Activated CD4-positive, CD25-positive, alpha-beta regulatory T cell treated with anti-CD3 and anti-CD28 coated beads, Interleukin-2, amount 50 U/mL, for 72 hours (primary cell): Measurements from ENCODE around the gene ENTR1.
"Not testable (repeated sequence)": the region's sequence is repeated elsewhere in the genome, so short reads cannot be mapped to it uniquely, and the experiment has no call there.

Experiments
- DNase-seq: peaks from one replicate; pipeline ENCODE4 v3.0.0; 2021

Gene ENTR1

DNA sequence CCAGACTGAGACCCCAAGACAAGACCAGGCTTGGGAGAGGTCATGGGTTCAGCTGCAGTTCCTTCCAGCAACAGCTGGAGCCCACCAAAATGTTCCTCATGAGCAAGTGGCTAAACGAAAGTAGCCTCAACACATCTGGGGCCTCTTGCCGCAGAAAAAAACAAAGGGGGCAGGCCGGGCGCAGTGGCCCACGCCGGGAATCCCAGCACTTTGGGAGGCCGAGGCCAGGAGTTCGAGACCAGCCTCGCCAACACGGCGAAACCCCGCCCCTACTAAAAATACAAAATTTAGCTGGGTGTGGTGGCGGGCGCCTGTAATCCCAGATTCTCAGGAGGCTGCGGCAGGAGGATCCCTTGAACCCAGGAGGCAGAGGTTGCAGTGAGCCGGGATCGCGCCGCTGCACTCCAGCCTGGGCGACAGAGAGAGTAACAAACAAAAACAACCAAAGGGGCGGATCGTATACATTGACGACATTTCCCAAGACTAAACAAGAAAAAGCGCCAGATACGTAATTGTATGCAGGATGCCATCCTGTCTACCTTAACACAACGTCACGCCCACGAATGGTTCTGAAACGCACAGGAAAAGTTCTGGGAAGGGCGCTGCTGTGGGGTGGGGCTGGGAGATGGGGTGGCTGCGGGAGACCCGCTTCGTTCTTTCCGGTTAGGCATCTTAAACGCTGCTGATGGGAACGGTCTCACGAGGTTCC is 27.6 kb upstream of the ENTR1 start:
- no peak for DNase-seq

DNA sequence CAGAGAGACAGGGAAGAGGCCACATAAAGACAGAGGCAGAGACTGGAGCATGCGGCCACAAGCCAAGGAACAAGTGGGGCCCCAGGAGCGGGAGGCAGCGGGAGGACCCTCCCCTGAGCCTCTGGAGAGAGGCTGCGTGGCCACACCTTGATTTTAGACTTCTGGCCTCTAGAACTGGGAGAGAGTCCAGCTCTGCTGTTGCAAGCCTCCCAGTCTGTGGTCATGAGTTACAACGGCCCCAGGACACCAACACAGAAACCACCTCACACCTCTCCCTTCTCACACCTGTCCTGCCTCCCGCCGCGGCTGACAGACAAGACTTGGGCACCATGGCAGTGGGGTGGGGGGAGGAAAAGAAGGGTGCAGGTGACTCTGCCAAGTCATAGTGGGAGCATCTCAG is 27.0 kb upstream of the ENTR1 start:
- no peak for DNase-seq

DNA sequence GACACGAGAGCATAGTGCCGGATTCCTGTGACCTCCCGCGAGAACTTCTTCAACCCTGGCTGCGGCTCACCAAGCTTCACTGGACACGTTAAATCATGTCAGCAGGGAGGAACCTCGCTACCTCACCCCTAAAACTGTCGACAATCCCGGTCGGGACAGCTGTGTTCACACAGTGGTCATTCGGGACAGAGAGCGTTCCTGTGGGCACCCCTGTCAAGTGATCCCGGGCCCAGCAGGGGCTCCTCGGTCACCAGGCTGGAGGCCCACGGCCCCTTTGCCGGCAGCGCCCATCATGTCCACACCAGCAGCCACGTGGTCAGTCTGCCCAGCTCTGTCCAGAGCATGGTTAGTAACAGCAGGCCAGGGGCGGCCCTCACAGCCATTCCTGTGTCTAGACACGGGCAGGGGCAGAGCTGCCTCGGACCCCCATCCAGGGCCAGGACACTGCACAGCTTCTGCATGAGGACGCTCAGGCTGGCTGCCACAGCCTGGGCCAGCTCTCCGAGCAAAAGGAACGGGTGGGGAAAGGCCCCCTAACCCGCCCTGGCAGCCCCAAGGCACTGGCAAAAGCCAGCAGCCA is 25.7 kb upstream of the ENTR1 start:
- no peak for DNase-seq

DNA sequence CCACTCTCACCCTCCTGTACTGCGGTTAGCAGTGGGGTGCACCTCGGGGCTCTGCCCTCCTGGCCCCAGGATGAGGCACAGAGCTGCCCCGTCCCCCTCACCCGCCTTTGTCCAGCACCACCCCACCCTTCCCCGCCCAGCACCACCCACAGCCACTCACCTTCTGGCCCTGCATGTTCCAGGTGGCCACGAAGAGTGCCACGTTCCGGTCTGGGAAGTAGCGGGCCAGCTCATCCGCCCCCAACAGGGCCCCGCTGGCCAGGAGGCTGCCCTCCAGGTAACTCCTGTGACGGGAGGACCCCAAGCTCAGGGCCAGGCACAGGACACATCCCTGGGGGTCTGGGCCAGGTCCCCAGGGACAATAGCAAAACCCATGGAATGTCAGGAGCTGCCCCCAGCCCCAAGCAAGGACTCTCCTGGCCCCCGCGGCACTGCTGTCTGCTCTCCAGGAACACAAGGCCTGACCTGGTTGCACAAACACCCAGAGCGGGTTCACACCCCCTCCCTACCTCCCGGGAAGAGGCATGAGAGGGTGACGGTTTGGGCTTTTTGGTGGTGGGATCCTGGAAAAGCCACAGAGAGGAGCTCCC is 24.3 kb upstream of the ENTR1 start:
- DNase-seq, result no peak

DNA sequence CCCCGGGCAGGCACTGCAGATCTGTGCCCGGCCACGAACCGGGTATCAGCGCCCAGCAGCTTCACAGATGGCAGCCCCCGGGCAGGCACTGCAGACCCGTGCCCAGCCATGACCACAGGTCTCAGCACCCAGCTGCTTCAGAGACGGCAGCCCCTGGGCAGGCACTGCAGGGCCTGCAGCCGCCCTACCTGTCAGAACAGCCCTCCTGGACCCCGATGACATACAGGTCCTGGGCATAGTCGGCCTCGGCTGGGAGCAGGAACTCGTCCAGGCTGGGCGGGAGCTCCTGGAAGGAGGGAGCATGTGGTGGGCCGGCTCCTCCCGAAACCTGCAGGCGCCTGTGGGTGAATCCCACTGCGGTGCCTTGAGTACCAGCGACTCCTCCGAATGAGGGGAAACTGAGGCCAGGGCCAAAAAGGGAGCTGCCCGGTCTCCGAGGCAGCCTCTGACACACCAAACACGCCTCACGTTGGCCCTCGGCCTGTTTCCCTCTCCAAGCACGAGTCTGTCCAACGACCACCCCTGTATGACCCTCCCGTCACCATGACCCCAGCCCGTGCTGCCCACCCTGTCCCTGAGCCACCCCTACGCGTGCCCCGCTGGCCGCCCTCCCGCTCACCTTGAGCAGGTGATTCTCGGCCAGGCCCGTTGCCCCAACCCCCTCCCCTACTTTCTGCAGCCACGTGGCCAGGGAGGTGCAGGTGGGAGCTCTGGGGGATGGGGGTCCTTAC is 23.6 kb upstream of the ENTR1 start:
- DNase-seq, result no peak

DNA sequence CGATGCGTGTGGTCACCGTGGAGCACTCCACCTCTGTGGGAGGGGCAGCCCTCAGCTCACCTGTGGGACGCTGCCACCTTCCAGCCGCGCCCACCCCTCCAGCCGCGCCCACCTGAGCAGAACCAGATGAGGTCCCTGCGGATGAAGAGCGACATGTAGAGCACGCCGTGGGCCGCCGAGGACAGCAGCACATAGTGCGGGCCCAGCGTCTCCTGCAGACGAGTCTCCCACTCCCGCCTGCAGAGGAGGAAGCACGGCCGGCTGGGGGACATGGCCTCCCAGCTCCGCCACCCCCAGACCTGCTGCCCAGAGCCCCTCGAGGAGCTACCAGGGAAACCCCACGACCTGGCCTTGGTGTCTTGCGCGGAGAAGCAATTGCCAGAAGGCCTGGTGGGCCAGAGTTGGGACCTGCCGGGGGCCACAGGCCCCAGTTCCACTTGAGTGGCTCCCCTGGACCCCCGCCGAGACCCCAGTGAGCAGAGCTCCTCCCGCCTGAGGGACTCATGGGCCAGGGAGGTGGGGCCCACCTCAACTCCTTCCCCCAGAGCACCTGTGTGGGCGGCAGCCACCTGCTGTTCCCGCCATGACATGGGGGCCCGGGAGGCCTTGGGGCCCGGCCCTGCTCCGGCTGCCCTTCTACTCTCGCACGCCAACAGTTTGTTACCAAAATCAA is 22.8 kb upstream of the ENTR1 start:
- DNase-seq, result no peak

DNA sequence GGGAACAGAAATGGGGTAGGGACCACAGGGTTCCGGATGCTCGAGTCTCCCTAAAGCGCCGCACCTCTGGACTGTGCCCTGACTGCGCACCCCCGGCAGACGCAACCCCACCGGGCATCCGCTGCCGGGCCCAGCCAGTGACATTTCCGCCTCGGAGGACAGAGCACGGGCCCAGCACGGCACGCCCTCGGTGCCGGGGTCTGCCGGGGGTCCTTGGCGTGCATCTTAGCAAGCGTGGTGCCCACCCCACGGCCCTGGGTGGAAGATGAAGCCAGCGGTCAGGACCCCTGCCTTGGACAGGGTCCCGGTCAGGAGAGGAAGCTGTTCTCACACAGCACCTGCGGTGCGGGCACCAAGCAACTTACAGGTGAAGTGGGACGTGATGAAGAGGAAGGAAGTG is 22.2 kb upstream of the ENTR1 start:
- DNase-seq, result no peak

DNA sequence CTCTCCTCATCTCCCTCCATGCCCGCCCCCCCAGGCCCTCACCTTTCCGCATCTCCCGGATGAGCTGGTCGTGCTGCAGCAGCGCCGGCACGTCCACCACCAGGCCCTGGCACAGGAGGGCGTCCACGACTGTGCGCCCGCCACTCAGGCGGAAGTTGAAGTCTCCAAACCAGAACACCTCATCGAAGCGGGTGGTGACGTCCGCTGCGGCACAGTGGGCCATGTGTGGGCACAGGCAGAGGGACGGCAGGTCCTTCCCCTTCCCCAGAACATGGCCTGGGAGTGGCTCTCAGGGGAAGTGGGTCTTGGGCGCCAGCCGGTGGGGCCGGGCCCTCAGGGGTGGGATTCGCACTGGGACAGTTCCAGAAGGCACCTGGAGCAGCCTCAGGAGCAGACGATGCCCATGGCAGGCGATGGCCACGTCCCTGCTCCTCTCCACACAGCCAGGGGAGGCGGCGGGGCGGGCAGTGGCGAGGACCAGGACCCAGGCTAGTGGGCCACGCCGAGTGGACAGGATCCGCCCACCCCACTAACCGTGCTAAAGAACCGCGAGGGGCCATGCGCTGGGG is 21.5 kb upstream of the ENTR1 start:
- no peak for DNase-seq

DNA sequence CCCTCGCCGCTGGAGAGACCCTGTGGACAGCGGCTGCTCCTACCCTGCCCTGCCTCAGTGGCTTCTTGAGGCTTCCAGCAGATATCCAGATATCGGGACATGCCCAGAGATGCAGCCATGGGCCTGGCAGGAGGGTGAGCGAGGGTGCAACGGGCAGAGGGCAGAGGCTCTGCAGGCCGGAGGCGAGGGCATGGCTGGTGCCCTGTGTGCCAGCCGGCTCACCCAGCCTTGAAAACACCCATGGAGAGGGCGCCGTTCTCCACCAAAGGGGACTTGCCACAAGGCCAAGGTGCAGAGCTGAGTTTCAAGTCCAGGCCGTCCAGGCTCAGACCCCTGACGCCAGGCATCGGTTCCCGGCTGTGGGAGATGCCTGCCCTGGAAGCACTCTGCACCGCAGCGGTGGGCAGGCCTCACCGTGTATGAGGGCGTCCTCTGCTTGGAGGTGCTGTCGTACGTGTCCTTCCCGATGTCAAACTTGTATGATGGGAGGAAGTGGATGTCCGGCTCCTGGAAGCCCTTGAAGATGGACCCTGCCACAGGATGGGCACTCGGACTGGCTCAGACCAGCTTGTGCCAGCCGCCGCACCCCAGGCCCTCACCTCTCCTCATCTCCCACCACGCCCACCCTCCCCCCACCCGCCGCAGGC is 20.3 kb upstream of the ENTR1 start:
- no peak for DNase-seq

DNA sequence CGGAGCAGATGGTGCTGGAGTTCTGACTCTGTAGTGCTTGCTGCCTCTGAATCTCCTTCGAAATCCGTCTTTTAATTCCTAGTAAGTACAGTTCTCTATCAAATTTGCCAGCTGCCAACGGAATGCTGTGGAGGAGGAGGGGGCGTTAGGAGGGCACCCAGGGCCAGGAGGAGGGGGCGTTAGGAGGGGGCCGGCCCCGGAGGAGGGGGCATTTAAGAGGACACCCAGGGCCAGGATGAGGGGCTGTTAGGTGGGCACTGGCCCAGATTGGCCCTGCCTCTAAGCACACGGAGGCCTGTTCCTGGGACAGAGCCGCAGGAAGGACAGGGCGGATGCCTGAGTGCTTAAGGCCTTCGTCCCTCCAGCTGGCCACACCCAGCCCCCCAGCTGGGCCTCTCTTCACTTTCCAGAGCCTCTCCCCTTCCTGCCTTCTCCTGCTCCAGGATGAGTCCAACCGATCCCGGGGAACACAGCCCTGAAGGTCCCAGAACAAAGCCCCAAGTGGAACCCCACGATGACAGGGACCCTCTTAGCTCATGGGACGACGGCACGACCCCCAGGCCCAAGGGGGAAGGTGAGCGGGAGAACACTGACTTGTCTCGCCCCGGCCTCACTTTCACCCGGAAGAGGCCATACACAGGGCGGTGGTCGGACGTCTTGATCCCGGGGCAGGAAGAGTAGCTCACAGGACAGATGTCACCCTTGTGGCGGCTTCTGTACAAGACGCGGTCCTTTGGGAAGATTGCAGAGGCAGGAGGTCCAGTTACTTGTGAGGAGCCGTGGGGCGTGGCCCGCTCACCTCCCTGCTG is 19.5 kb upstream of the ENTR1 start:
- DNase-seq, result no peak

DNA sequence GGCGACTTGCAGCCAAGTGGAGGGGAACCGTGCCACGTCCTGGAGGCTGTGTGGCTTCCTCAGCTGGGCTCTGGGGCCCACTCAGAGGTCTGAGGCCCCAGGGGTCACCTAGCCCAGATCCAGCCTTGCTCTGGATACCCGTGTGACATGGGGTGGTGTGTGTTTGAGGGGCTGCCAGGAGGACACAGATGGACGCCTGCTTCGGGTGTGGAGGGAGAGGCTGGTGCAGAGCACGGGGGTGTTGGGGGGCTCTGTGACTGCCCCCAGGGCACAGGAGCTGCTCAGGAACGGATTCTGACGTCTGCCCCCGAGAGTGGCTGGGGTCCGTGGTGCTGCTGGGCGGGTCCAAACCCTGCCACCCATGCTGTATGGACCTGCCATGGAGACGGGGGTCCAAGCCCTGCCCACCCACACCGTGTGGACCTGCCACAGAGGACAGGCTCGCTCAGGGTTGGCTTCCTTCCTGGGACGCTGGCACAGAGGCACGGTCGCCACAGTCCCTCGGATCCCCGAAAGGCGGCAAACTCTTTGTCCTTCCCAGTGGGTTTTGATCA is 18.7 kb upstream of the ENTR1 start:
- no peak for DNase-seq

DNA sequence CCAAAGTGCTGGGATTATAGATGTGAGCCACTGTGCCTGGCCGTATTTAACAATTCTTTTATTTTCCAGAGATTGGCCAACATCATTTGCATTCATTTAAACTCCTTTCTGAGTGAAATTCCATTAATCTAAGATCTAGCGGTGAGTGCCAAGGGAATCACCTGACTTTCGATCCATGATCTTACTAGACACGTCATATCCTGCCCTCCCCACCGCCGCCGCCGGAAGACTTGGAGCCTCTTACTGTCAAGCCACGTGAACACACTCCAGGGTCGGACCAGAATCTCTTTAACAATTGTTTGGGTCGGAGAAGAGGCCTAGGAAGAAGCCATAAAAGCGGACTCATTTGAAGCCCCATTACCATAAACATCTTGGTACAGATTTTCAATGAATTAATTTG is 16.4 kb upstream of the ENTR1 start:
- no peak for DNase-seq

DNA sequence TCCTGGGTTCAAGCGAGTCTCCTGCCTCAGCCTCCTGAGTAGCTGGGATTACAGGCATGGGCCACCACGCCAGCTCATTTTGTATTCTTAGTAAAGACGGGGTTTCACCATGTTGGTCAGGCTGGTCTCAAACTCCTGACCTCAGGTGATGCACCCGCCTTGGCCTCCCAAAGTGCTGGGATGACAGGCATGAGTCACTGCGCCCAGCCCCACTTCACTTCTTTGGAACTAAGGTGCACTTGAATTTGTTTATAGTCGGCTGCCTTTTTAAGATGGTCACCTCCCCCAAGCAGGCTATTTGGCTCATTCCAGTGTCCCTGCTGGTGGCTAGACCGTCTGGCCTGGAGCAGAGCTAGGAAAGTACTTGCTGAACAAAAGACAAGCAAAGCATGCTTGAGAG is 15.0 kb upstream of the ENTR1 start:
- not testable (repeated sequence) for DNase-seq

DNA sequence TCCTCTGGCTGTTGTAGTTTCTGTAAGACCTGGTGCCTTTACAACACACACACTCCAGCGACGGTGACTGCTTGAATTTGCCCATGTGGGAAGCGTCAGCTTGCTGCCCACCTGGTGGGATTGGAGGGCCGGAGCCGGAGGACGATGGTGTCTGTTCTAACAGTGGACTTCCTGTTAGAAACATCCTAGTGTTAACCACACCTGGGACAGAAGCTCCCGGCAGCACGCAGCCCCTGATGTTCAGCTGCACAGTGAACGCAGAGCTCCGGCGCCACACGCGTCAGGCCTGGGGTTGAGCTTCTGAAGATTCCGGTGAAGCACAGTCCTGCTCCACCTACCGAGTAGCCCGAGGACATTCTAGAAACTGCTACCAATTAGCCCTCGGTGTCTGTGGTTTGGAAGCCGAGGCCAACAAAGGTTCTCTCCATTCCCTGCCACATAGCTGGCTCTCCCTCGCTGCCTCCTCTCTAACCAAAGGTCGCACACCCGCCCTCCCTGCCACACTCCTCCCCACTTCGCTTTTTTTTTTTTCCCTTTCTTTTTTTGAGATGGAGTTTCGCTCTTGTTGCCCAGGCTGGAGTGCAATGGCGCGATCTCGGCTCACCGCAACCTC is 14.4 kb upstream of the ENTR1 start:
- no peak for DNase-seq

DNA sequence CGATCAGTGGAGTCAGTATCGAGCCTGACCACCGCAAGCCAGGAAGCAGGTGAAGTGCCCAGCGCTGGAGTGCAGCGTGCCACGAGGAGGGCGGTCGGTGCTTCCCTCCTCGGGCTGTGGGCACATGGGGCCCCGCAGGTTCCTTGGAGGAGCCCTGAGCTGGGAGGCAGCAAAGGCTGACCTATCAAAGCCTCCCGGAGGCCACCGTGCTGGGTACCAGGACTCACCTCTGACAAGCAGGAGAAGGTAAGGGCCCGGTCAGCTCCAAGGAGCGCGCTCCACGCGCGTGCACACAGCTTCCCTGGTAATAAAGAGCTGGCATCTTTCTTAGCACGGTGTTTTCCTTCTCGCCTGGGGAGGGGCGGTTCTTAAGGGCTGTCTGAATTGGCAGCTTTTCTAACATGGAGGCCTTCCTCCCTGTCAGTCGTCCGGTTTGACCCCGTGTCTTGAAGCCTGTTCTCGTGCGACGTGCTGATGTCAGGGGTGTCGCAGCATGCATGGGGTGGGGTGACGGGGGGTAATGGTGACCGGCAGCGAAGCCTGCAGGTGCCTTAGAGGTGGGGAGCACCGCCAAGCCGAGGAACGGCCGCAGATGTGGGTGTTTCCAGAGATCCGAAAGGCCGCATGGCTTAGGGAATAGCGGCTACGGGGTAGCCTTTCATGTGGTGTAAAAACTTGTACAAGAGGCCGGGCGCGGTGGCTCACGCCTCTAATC is 13.2 kb upstream of the ENTR1 start:
- no peak for DNase-seq

DNA sequence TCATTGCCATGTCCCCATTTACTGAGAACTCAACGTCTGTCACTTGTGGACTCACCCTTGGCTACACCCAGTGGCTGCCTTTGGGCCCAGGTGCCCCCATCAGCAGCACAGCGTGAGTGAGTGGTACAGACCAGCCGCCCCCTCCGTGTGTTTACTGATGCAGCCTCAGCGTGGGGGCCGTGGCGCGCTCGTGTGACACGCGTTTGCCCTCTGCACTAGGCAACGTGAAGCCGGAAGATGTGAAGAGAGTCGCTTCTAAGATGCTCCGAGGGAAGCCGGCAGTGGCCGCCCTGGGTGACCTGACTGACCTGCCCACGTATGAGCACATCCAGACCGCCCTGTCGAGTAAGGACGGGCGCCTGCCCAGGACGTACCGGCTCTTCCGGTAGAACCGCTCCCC is 12.5 kb upstream of the ENTR1 start:
- DNase-seq, result no peak

DNA sequence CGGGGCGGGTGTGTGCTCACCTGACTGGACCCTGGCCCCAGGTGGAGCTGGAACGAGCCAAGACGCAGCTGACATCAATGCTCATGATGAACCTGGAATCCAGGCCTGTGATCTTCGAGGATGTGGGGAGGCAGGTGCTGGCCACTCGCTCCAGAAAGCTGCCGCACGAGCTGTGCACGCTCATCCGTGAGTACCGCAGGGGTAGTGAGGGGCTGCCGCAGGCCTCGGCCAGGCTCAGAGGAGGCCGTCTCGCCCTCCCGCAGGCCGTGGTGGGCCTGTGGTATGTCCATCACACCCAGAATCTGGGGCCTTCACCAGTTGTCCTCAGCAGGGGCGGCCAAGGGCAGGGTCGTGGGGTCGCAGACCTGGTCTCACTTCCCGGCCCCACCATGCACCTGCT is 11.4 kb upstream of the ENTR1 start:
- no peak for DNase-seq

DNA sequence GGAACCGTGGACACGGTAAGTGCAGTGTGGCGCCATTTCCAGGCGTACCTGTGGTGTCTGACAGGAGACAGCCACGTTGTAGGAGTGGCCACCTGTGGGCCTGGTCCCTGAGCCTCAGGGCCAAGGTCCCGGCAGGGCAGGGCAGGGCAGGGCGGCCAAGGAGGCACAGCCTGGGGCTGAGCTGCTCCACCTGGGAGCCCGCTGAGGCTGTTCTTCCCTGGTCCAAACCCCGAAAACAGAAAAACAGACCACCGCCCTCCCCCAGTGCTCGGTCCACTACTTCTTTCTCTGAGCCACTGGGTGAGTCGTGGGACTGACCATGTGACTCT is 8.6 kb upstream of the ENTR1 start:
- no peak for DNase-seq

DNA sequence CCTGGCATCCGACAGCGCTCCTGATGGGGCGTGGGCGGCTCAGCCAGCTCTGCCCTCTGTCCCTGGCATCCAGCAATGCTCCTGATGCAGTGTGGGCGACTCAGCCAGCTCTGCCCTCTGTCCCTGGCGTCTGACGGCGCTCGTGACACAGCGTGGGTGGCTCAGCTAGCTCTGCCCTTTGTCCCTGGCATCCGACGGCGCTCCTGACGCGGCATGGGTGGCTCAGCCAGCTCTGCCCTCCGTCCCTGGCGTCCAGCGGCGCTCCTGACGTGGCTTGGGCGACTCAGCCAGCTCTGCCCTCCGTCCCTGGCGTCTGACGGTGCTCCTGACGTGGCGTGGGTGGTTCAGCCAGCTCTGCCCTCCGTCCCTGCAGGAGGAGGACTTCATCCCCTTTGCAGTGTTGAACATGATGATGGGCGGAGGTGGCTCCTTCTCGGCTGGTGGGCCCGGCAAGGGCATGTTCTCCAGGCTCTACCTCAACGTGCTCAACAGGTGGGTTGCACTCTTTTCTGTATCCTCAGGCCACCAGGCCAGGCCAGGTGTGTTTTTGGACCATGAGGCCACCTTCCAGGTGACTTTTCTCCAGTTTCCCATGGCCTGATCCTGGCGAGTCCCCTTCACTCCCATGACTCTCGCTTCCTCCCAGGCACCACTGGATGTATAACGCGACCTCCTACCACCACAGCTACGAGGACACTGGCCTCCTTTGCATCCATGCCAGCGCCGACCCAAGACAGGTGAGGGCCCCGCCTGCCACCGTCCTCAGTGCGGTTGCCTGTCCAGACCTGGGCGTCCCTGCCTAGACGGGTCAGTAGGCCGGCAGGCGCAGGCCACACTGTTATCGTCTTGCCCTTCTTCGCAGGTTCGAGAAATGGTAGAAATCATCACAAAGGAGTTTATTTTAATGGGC is 8.0 kb upstream of the ENTR1 start:
- DNase-seq, result no peak
